K562 (cell line): ENCODE data around the gene RELCH. TPM values are rescaled to one million over a fixed set of nuclear protein-coding genes. Genes with fewer than 3 reads are reported as not detected.

ENCODE experiments used
- ARID4B ChIP-seq: sonication (generic); formaldehyde crosslinking; IDR thresholded peaks from 2 replicates; pipeline ENCODE4 v1.8.0; 2022; ENCODE audit warnings: mild to moderate bottlenecking, missing genetic modification reagents
- CBFA2T3 ChIP-seq: fragments of 450-650 bp; IDR thresholded peaks from 2 replicates; pipeline ENCODE4 v1.6.1; 2017
- CREBBP ChIP-seq: IDR thresholded peaks from one replicate; pipeline ENCODE4 v1.6.1; 2012; ENCODE audit warnings: low read depth, mild to moderate bottlenecking, control low read depth, inconsistent platforms, low read length
- DACH1 ChIP-seq: fragments of 450-650 bp; IDR thresholded peaks from 2 replicates; pipeline ENCODE4 v1.6.1; 2018; ENCODE audit not compliant: partially characterized antibody
- IFI16 ChIP-seq: fragments of 250-450 bp; sonication (Bioruptor Pico); IDR thresholded peaks from 2 replicates; pipeline ENCODE4 v2.1.2; 2022; ENCODE audit warnings: mild to moderate bottlenecking, inconsistent platforms
- ILF3 ChIP-seq: fragments of 450-650 bp; IDR thresholded peaks from 2 replicates; pipeline ENCODE4 v1.6.1; 2018; ENCODE audit warnings: antibody characterized with exemption, mild to moderate bottlenecking, moderate library complexity, borderline replicate concordance
- IRF9 ChIP-seq: fragments of 450-650 bp; IDR thresholded peaks from 2 replicates; pipeline ENCODE4 v1.6.1; 2016; ENCODE audit warnings: missing biosample characterization, missing genetic modification characterization
- MAZ ChIP-seq, 2 experiments: fragments of 450-650 bp in 1 of 2; sonication (generic) in 1 of 2; formaldehyde crosslinking; IDR thresholded peaks in 1 of 2; conservative IDR thresholded peaks in 1 of 2; 2 replicates each; pipeline versions ENCODE4 v1.4.0 to v1.5.0; 2020; ENCODE audit warnings: mild to moderate bottlenecking in 1 of 2, missing genetic modification reagents in 1 of 2
- MEIS2 ChIP-seq: fragments of 450-650 bp; IDR thresholded peaks from 2 replicates; pipeline ENCODE4 v1.6.1; 2014; ENCODE audit warnings: mild to moderate bottlenecking; ENCODE audit not compliant: partially characterized antibody
- MNT ChIP-seq, 2 experiments: fragments of 450-650 bp; conservative IDR thresholded peaks; 2 replicates each; pipeline ENCODE4 v1.6.1; 2017; ENCODE audit warnings: mild to moderate bottlenecking in 2 of 2, moderate library complexity in 2 of 2
- NCOA1 ChIP-seq: fragments of 450-650 bp; IDR thresholded peaks from 2 replicates; pipeline ENCODE4 v1.6.1; 2016; ENCODE audit warnings: low read depth
- THRB ChIP-seq: fragments of 450-650 bp; formaldehyde crosslinking; conservative IDR thresholded peaks from 2 replicates; pipeline ENCODE4 v1.4.0; 2022; ENCODE audit warnings: mild to moderate bottlenecking, missing genetic modification characterization
- ZBTB2 ChIP-seq: fragments of 450-650 bp; IDR thresholded peaks from 2 replicates; pipeline ENCODE4 v1.6.1; 2016; ENCODE audit warnings: antibody characterized with exemption
- ZBTB34 ChIP-seq: fragments of 250-450 bp; sonication (Bioruptor Pico); IDR thresholded peaks from 2 replicates; pipeline ENCODE4 v1.8.0; 2021; ENCODE audit warnings: mild to moderate bottlenecking, moderate library complexity
- ZEB2 ChIP-seq: fragments of 450-650 bp; IDR thresholded peaks from 2 replicates; pipeline ENCODE4 v1.6.1; 2016
- ZNF124 ChIP-seq: sonication (generic); formaldehyde crosslinking; IDR thresholded peaks from 2 replicates; pipeline ENCODE4 v1.8.1; 2022; ENCODE audit warnings: missing genetic modification reagents
- polyA plus RNA-seq, 8 experiments: library from polyadenylated mRNA; depleted of rRNA in 4 of 8; stranded (reverse) in 5 of 8; unstranded in 3 of 8; fragments of >200 nt; fragmentation: Nextera tagmentation in 2 of 8; fragmentation: Illumina TruSeq in 1 of 8; extraction: Ambion mirVana in 2 of 8; extraction: Trizol in 1 of 8; gene quantifications; 2 replicates each; pipeline versions ENCODE4 v1.2.1 to v1.2.3, GENCODE V29; 2011 to 2014; ENCODE audit warnings: inconsistent platforms in 1 of 8, missing spikeins in 1 of 8
- total RNA-seq, 7 experiments: library from RNA; depleted of rRNA in 6 of 7; stranded (reverse); fragments of >200 nt in 6 of 7; fragmentation: Illumina TruSeq in 2 of 7; extraction: Trizol in 2 of 7; gene quantifications; 2 replicates each; pipeline versions ENCODE4 v1.2.1 to v1.2.3, GENCODE V29; 2011 to 2021; ENCODE audit warnings: low replicate concordance in 1 of 7

Gene RELCH
- total and polyA plus RNA-seq, 9 of the 15 experiments (the other 6 are each of a cell fraction or from before 2014, with no cell fraction given), result 1.4 to 13.6 (median 7.6) TPM

- peak; percentile 70; the same call in 1 of the 2 replicates for TF ChIP-seq ARID4B (CRISPR knock-in tag)
- TF ChIP-seq IFI16 (CRISPR knock-in tag), result no peak
- TF ChIP-seq DACH1, result no peak
- no peak for TF ChIP-seq NCOA1
- no peak for TF ChIP-seq MEIS2
- TF ChIP-seq MAZ (CRISPR knock-in tag; conservative IDR thresholded peaks at IDR 0.05 in 1 of 2, IDR thresholded peaks at IDR 0.05 in 1 of 2), result 0 out of 4 replicates have a peak, but pooled peaks of 1 of the 2 experiments have one; percentile 19
- TF ChIP-seq ILF3, result no peak
- TF ChIP-seq CREBBP, result no peak
- no peak for TF ChIP-seq ZBTB34 (CRISPR knock-in tag)
- TF ChIP-seq CBFA2T3, result no peak
- TF ChIP-seq THRB (CRISPR knock-in tag), result no peak
- TF ChIP-seq MNT (conservative IDR thresholded peaks at IDR 0.05), result peak in 1 of 2 experiments; percentile 50; a peak in 3 of 4 replicates
- TF ChIP-seq ZEB2, result 0 out of 2 replicates have a peak, but pooled peaks have one; percentile 52
- TF ChIP-seq ZNF124 (CRISPR knock-in tag), result no peak
- no peak for TF ChIP-seq IRF9 (tag)
- no peak for TF ChIP-seq ZBTB2
These were observed at the start of gene RELCH, which contains the start of gene PIGN (continued) for GRCh38 chr18:62186774-62187542.
